Small intestine (tissue), 7 donors: Measurements from ENCODE around the gene INPPL1. TPM values are rescaled to one million over a fixed set of nuclear protein-coding genes. Genes with fewer than 3 reads are reported as not detected.

Source experiments
- DNase-seq, 2 donors: peaks; one replicate each; pipeline versions ENCODE4 v3.0.0 to v3.0.0-alpha.2; 2013
- FAIRE-seq: peaks from 2 replicates; lab custom pipeline; 2012; peaks lifted over from hg19 to GRCh38; lab: Jason Lieb, UNC
- H3K27ac ChIP-seq, 3 donors: one replicate each; pipeline ENCODE4 v1.5.1; 2013; ENCODE audit warnings: low read length in 2 of 3, mild to moderate bottlenecking in 2 of 3, control low read depth in 1 of 3, inconsistent platforms in 1 of 3, low read depth in 1 of 3, moderate library complexity in 1 of 3
- H3K27me3 ChIP-seq, 3 donors: one replicate each; pipeline ENCODE4 v1.6.1; 2013; ENCODE audit warnings: low read length in 3 of 3, inconsistent platforms in 1 of 3; ENCODE audit not compliant: control insufficient read depth in 3 of 3, insufficient read depth in 3 of 3
- H3K36me3 ChIP-seq, 3 donors: one replicate each; pipeline ENCODE4 v1.6.1; 2013; ENCODE audit warnings: low read length in 3 of 3, inconsistent platforms in 1 of 3, low read depth in 1 of 3, mild to moderate bottlenecking in 1 of 3, moderate library complexity in 1 of 3; ENCODE audit not compliant: control insufficient read depth in 3 of 3, insufficient read depth in 2 of 3
- H3K4me1 ChIP-seq, 3 donors: one replicate each; pipeline ENCODE4 v1.6.1; 2013; ENCODE audit warnings: low read length in 2 of 3, inconsistent platforms in 1 of 3, low read depth in 1 of 3, mild to moderate bottlenecking in 1 of 3, moderate library complexity in 1 of 3; ENCODE audit not compliant: control insufficient read depth in 3 of 3, insufficient read depth in 2 of 3
- H3K4me3 ChIP-seq, 3 donors: one replicate each; pipeline ENCODE4 v1.5.1; 2013; ENCODE audit warnings: low read length in 3 of 3, control low read depth in 1 of 3, inconsistent platforms in 1 of 3, low read depth in 1 of 3, mild to moderate bottlenecking in 1 of 3, moderate library complexity in 1 of 3
- H3K9me3 ChIP-seq, 2 donors: one replicate each; pipeline ENCODE4 v1.6.1; 2013; ENCODE audit warnings: low read depth in 1 of 2, low read length in 1 of 2; ENCODE audit not compliant: control insufficient read depth in 2 of 2, insufficient read depth in 1 of 2
- WGBS, 3 donors: extraction: QIAGEN DNeasy Blood & Tissue Kit; methylation state at CpG; one replicate each; pipeline ENCODE4 v1.1.7; 2013; 5-methylcytosine and 5-hydroxymethylcytosine counted together
- polyA plus RNA-seq, 4 donors: library from polyadenylated mRNA; stranded (reverse) in 3 of 4; unstranded in 1 of 4; fragments of 200-250 nt in 3 of 4; fragments of 120-200 nt in 1 of 4; gene quantifications; one replicate each; pipeline versions ENCODE4 v1.2.1 to v1.2.3, GENCODE V29; 2013
- donor health status: healthy with polysubstance abuse.
- donor health status: control.
- donor health status: control.
- donor health status: Bipolar disorder and iron deficiency.
- donor health status: healthy.

The INPPL1 gene
- polyA plus RNA-seq, 4 donors = 43.2 to 64.7 (median 60.7) TPM

- no peak for DNase-seq
- H3K36me3 ChIP-seq = peaks cover 13 to 74% (median 29%) of the 10 kb centered on the region in 3 donors
- WGBS, 3 donors = 91 to 94% (median 93%) methylated on average over 7 of the region's 7 CpGs
- no peaks in the 10 kb centered on the region for H3K27me3 ChIP-seq
- no peaks in the 10 kb centered on the region for H3K9me3 ChIP-seq
- FAIRE-seq = no peak
- H3K4me1 ChIP-seq = peaks cover 2 to 13% (median 8%) of the 10 kb centered on the region in 3 donors
- no peak overlapping the region for H3K4me3 ChIP-seq
- no peak overlapping the region for H3K27ac ChIP-seq
Observed at GRCh38 chr11:72228844-72229231, 4.3 kb downstream of the INPPL1 start.

GRCh38 chr11:72229336-72229924, 4.9 kb downstream of the INPPL1 start:
- Histone ChIP-seq H3K4me3 (no peak overlapping the region), H3K27me3 (no peaks in the 10 kb centered on the region), H3K27ac (no peak overlapping the region), H3K9me3 (no peaks in the 10 kb centered on the region), H3K4me1 (peaks cover 2 to 13% (median 8%) of the 10 kb centered on the region in 3 donors), H3K36me3 (peaks cover 13 to 80% (median 33%) of the 10 kb centered on the region in 3 donors)
- FAIRE-seq (no peak), DNase-seq (no peak)
- WGBS, 3 donors = 88 to 96% (median 91%) methylated on average over 8 of the region's 8 CpGs

- no peak overlapping the region for H3K27ac ChIP-seq
- H3K36me3 ChIP-seq = peaks cover 13 to 87% (median 33%) of the 10 kb centered on the region in 3 donors
- H3K4me3 ChIP-seq = no peak overlapping the region
- H3K9me3 ChIP-seq = no peaks in the 10 kb centered on the region
- no peak for DNase-seq
- no peaks in the 10 kb centered on the region for H3K27me3 ChIP-seq
- FAIRE-seq = no peak
- peaks cover 2 to 12% (median 8%) of the 10 kb centered on the region in 3 donors for H3K4me1 ChIP-seq
- WGBS, 3 donors = 94 to 97% (median 95%) methylated on average over 21 of the region's 21 CpGs
Observed at GRCh38 chr11:72229925-72230763, 5.6 kb downstream of the INPPL1 start.

- Histone ChIP-seq H3K4me3 (no peak overlapping the region), H3K27ac (no peak overlapping the region), H3K9me3 (no peaks in the 10 kb centered on the region), H3K36me3 (peaks cover 18 to 94% (median 37%) of the 10 kb centered on the region in 3 donors), H3K27me3 (no peaks in the 10 kb centered on the region), H3K4me1 (peaks cover 0 to 5% (median under 1%) of the 10 kb centered on the region in 3 donors)
- FAIRE-seq (no peak), DNase-seq (no peak)
- 90 to 93% (median 92%) methylated on average over 18 of the region's 18 CpGs for WGBS, 3 donors
Observed at GRCh38 chr11:72230764-72231365, 6.3 kb downstream of the INPPL1 start.

- no peak for FAIRE-seq
- WGBS, 3 donors = 92 to 95% (median 93%) methylated on average over 9 of the region's 9 CpGs
- Histone ChIP-seq H3K27me3 (no peaks in the 10 kb centered on the region), H3K36me3 (peaks cover 19 to 96% (median 37%) of the 10 kb centered on the region in 3 donors), H3K27ac (no peak overlapping the region), H3K4me3 (no peak overlapping the region), H3K9me3 (no peaks in the 10 kb centered on the region), H3K4me1 (peaks cover 0 to 2% (median 0%) of the 10 kb centered on the region in 3 donors)
- no peak for DNase-seq
Observed at GRCh38 chr11:72231396-72232259, 7.1 kb downstream of the INPPL1 start.

- peaks cover 0 to 8% (median 0%) of the 10 kb centered on the region in 3 donors for H3K4me1 ChIP-seq
- H3K4me3 ChIP-seq = no peak overlapping the region
- WGBS, 3 donors = 91 to 96% (median 93%) methylated on average over 18 of the region's 18 CpGs
- no peaks in the 10 kb centered on the region for H3K9me3 ChIP-seq
- DNase-seq (no peak), FAIRE-seq (no peak)
- no peak overlapping the region for H3K27ac ChIP-seq
- no peaks in the 10 kb centered on the region for H3K27me3 ChIP-seq
- peaks cover 13 to 97% (median 37%) of the 10 kb centered on the region in 3 donors for H3K36me3 ChIP-seq
Observed at GRCh38 chr11:72232260-72233055, 7.9 kb downstream of the INPPL1 start.

GRCh38 chr11:72233056-72233772, 8.6 kb downstream of the INPPL1 start:
- Histone ChIP-seq H3K27ac (no peak overlapping the region), H3K4me3 (no peak overlapping the region), H3K27me3 (no peaks in the 10 kb centered on the region), H3K4me1 (peaks cover 0 to 9% (median 0%) of the 10 kb centered on the region in 3 donors), H3K36me3 (peaks cover 15 to 97% (median 37%) of the 10 kb centered on the region in 3 donors), H3K9me3 (no peaks in the 10 kb centered on the region)
- WGBS, 3 donors = 90 to 94% (median 92%) methylated on average over 13 of the region's 13 CpGs
- no peak for DNase-seq
- FAIRE-seq = no peak
